ENCODE measurements around the gene ADRM1. TPM values are rescaled to one million over a fixed set of nuclear protein-coding genes. Genes with fewer than 3 reads are reported as not detected.

Gene ADRM1
- total RNA-seq, 2 experiments from 2014 or later, result 110 to 115 TPM

- TF ChIP-seq CTCF (IDR thresholded peaks at IDR 0.05), result no peak
- Mint-ChIP-seq H3K4me3 (no peak overlapping the region), H3K27ac (no peak overlapping the region), H3K36me3 (ENCODE audit: low read depth) (no peaks in the 10 kb centered on the region), H3K9me3 (no peaks in the 10 kb centered on the region), H3K4me1 (ENCODE audit: low read depth) (no peaks in the 10 kb centered on the region), H3K27me3 (no peaks in the 10 kb centered on the region)
- ChIA-PET CTCF (no interaction called here), POLR2A (no interaction called here)
- intact Hi-C loops (cut with micrococcal nuclease), result no loop called here
- DNase-seq (no peak), ATAC-seq (no peak)
Measured at GRCh38 chr20:62331347-62331746, 28.6 kb downstream of the ADRM1 start.

GRCh38 chr20:62332421-62332820 is 29.6 kb downstream of the ADRM1 start:
- CTCF ChIA-PET, result no interaction called here

GRCh38 chr20:62332989-62333819 is 30.4 kb downstream of the ADRM1 start:
- Mint-ChIP-seq H3K4me1 (ENCODE audit: low read depth) (no peaks in the 10 kb centered on the region), H3K36me3 (ENCODE audit: low read depth) (no peaks in the 10 kb centered on the region), H3K27ac (no peak overlapping the region), H3K27me3 (no peaks in the 10 kb centered on the region), H3K4me3 (no peak overlapping the region), H3K9me3 (no peaks in the 10 kb centered on the region)
- ChIA-PET POLR2A (no interaction called here), CTCF (no interaction called here)
- ATAC-seq (no peak), DNase-seq (no peak)
- TF ChIP-seq CTCF (IDR thresholded peaks at IDR 0.05), result no peak
- intact Hi-C loops (cut with micrococcal nuclease), result no loop called here

More at GRCh38 chr20:62332421-62332820, 29.6 kb downstream of the ADRM1 start:
- Mint-ChIP-seq H3K27me3 (no peaks in the 10 kb centered on the region), H3K4me3 (no peak overlapping the region), H3K4me1 (ENCODE audit: low read depth) (no peaks in the 10 kb centered on the region), H3K36me3 (ENCODE audit: low read depth) (no peaks in the 10 kb centered on the region), H3K27ac (no peak overlapping the region), H3K9me3 (no peaks in the 10 kb centered on the region)
- DNase-seq (no peak), ATAC-seq (no peak)
- POLR2A ChIA-PET, result no interaction called here
- no peak for TF ChIP-seq CTCF (IDR thresholded peaks at IDR 0.05)
- intact Hi-C loops (cut with micrococcal nuclease), result no loop called here

- H3K27ac Mint-ChIP-seq, result no peak overlapping the region
- H3K4me1 Mint-ChIP-seq (ENCODE audit: low read depth), result no peaks in the 10 kb centered on the region
- H3K36me3 Mint-ChIP-seq (ENCODE audit: low read depth), result no peaks in the 10 kb centered on the region
- no peak for DNase-seq
- CTCF ChIA-PET, result no interaction called here
- H3K27me3 Mint-ChIP-seq, result peaks cover 2% of the 10 kb centered on the region
- H3K9me3 Mint-ChIP-seq, result no peaks in the 10 kb centered on the region
- intact Hi-C loops (cut with micrococcal nuclease), result no loop called here
- no peak for ATAC-seq
- H3K4me3 Mint-ChIP-seq, result no peak overlapping the region
- TF ChIP-seq CTCF (IDR thresholded peaks at IDR 0.05), result no peak
- POLR2A ChIA-PET, result interaction anchor here (0.9 kb wide), 1 partner anchor 10 kb away, joined by 3 read pairs; no protein-coding TSS in a partner anchor
Measured at GRCh38 chr20:62333820-62334595, 31.2 kb downstream of the ADRM1 start.

GRCh38 chr20:62334881-62335280 is 32.1 kb downstream of the ADRM1 start:
- POLR2A ChIA-PET, result interaction anchor here (0.9 kb wide), 1 partner anchor 11 kb away, joined by 3 read pairs; no protein-coding TSS in a partner anchor
- H3K4me1 Mint-ChIP-seq (ENCODE audit: low read depth), result no peaks in the 10 kb centered on the region
- no peaks in the 10 kb centered on the region for H3K36me3 Mint-ChIP-seq (ENCODE audit: low read depth)
- H3K9me3 Mint-ChIP-seq, result no peaks in the 10 kb centered on the region
- intact Hi-C loops (cut with micrococcal nuclease), result no loop called here
- CTCF ChIA-PET, result no interaction called here
- H3K27ac Mint-ChIP-seq, result no peak overlapping the region
- DNase-seq, result no peak
- peaks cover 2% of the 10 kb centered on the region for H3K27me3 Mint-ChIP-seq
- TF ChIP-seq CTCF (IDR thresholded peaks at IDR 0.05), result no peak
- no peak overlapping the region for H3K4me3 Mint-ChIP-seq
- no peak for ATAC-seq
